H1 (cell line): Measurements from ENCODE around the gene C1GALT1C1L. TPM values are rescaled to one million over a fixed set of nuclear protein-coding genes. Genes with fewer than 3 reads are reported as not detected.
"Not testable (repeated sequence)": the region's sequence is repeated elsewhere in the genome, so short reads cannot be mapped to it uniquely, and the experiment has no call there.

ENCODE experiments used
- CTCF ChIA-PET: fragments of 300-600 bp; sonication (Branson Sonifier 250); formaldehyde crosslinking; loops from one replicate; lab custom pipeline; 2021; ENCODE audit not compliant: partially characterized antibody; lab: Charles Lee
- POLR2A ChIA-PET: fragments of 300-600 bp; sonication (Branson Sonifier 250); formaldehyde crosslinking; loops from one replicate; lab custom pipeline; 2021; ENCODE audit warnings: inconsistent platforms; ENCODE audit not compliant: partially characterized antibody; lab: Charles Lee
- DNase-seq, 2 experiments: peaks; one replicate each; pipeline versions ENCODE4 v3.0.0 to v3.0.0-alpha.2; 2010 to 2022; ENCODE audit warnings: low spot score in 2 of 2, low read depth in 1 of 2, mixed read lengths in 1 of 2
- FAIRE-seq: peaks from 2 replicates; lab custom pipeline; 2011; peaks lifted over from hg19 to GRCh38; lab: Jason Lieb, UNC
- H2AFZ ChIP-seq: 2 replicates; pipeline ENCODE4 v1.8.1; 2012; ENCODE audit warnings: low read length, inconsistent platforms
- H2AK5ac ChIP-seq: 2 replicates; pipeline ENCODE4 v1.6.1; 2013; ENCODE audit warnings: low read depth, low read length
- H2BK120ac ChIP-seq: replicated peaks from 2 replicates; pipeline ENCODE3; 2013; ENCODE audit warnings: low read depth, low read length, inconsistent platforms
- H2BK12ac ChIP-seq: 2 replicates; pipeline ENCODE4 v1.6.1; 2013; ENCODE audit warnings: low read depth, low read length
- H2BK15ac ChIP-seq: 2 replicates; pipeline ENCODE4 v1.6.1; 2013; ENCODE audit warnings: low read length
- H2BK20ac ChIP-seq: 2 replicates; pipeline ENCODE4 v1.6.1; 2013; ENCODE audit warnings: low read length
- H2BK5ac ChIP-seq: 2 replicates; pipeline ENCODE4 v1.6.1; 2013; ENCODE audit warnings: low read depth, low read length
- H3K14ac ChIP-seq: 2 replicates; pipeline ENCODE4 v1.6.1; 2013; ENCODE audit warnings: inconsistent platforms; ENCODE audit not compliant: insufficient read length
- H3K18ac ChIP-seq: 2 replicates; pipeline ENCODE4 v1.6.1; 2013; ENCODE audit warnings: low read length; ENCODE audit errors: extremely low read depth
- H3K23ac ChIP-seq: 2 replicates; pipeline ENCODE4 v1.6.1; 2013; ENCODE audit warnings: inconsistent platforms; ENCODE audit not compliant: insufficient read length
- H3K23me2 ChIP-seq: 2 replicates; pipeline ENCODE4 v1.6.1; 2013; ENCODE audit warnings: low read depth, low read length
- H3K27ac ChIP-seq: 2 replicates; pipeline ENCODE4 v1.6.1; 2011; ENCODE audit warnings: low read depth, low read length, inconsistent platforms
- H3K27me3 ChIP-seq, 4 experiments: replicated peaks in 1 of 4; 1 replicate in 1 of 4; 2 replicates in 3 of 4; pipeline versions ENCODE4 v1.6.1 to v1.8.1; 2011 to 2013; ENCODE audit warnings: low read length in 3 of 4, mild to moderate bottlenecking in 3 of 4, inconsistent platforms in 2 of 4, mixed read lengths in 2 of 4, moderate library complexity in 1 of 4; ENCODE audit not compliant: control insufficient read depth in 3 of 4, insufficient read depth in 3 of 4; ENCODE audit errors: extremely low read depth in 1 of 4
- H3K36me3 ChIP-seq, 4 experiments: 2 replicates each; pipeline versions ENCODE4 v1.6.1 to v1.8.1; 2011 to 2013; ENCODE audit warnings: mild to moderate bottlenecking in 4 of 4, low read length in 3 of 4, moderate library complexity in 2 of 4, control low read depth in 1 of 4, inconsistent platforms in 1 of 4; ENCODE audit not compliant: insufficient read depth in 4 of 4, control insufficient read depth in 2 of 4
- H3K4ac ChIP-seq: replicated peaks from 2 replicates; pipeline ENCODE3; 2013; ENCODE audit warnings: low read length, low read depth, mixed read lengths, inconsistent platforms; ENCODE audit not compliant: insufficient read length
- H3K4me1 ChIP-seq, 4 experiments: replicated peaks in 1 of 4; 1 replicate in 1 of 4; 2 replicates in 3 of 4; pipeline versions ENCODE4 v1.6.1 to v1.8.1; 2011 to 2013; ENCODE audit warnings: low read length in 3 of 4, inconsistent platforms in 2 of 4, mixed read lengths in 1 of 4; ENCODE audit not compliant: insufficient read depth in 4 of 4, control insufficient read depth in 3 of 4
- H3K4me2 ChIP-seq, 2 experiments: 2 replicates each; pipeline versions ENCODE4 v1.6.1 to v1.8.1; 2011 to 2013; ENCODE audit warnings: low read depth in 2 of 2, low read length in 2 of 2, control low read depth in 1 of 2, inconsistent platforms in 1 of 2, mild to moderate bottlenecking in 1 of 2; ENCODE audit not compliant: insufficient read depth in 1 of 2
- H3K4me3 ChIP-seq, 4 experiments: fragments of 200-600, 300-600 bp in 1 of 4; sonication (generic), shearing (Covaris generic), sonication (Bioruptor Twin) in 1 of 4; 2 replicates each; pipeline versions ENCODE4 v1.5.1 to v1.8.1; 2011 to 2016; ENCODE audit warnings: low read length in 4 of 4, low read depth in 3 of 4, control low read depth in 2 of 4, inconsistent platforms in 2 of 4, mild to moderate bottlenecking in 2 of 4, mixed read lengths in 1 of 4, moderate library complexity in 1 of 4; ENCODE audit not compliant: insufficient read depth in 2 of 4; ENCODE audit errors: extremely low read depth in 1 of 4
- H3K56ac ChIP-seq: replicated peaks from 2 replicates; pipeline ENCODE3; 2013; ENCODE audit warnings: low read depth, mild to moderate bottlenecking, mixed read lengths, low read length, inconsistent platforms; ENCODE audit not compliant: insufficient read length
- H3K79me1 ChIP-seq: 2 replicates; pipeline ENCODE4 v1.6.1; 2013; ENCODE audit warnings: low read depth, low read length, control low read depth
- H3K79me2 ChIP-seq, 2 experiments: 2 replicates each; pipeline versions ENCODE4 v1.6.1 to v1.8.1; 2012 to 2013; ENCODE audit warnings: low read length in 2 of 2, mild to moderate bottlenecking in 2 of 2, inconsistent platforms in 1 of 2; ENCODE audit not compliant: insufficient read depth in 2 of 2, control insufficient read depth in 1 of 2
- H3K9ac ChIP-seq, 4 experiments: replicated peaks in 1 of 4; 1 replicate in 1 of 4; 2 replicates in 3 of 4; pipeline versions ENCODE4 v1.6.1 to v1.8.1; 2011 to 2013; ENCODE audit warnings: low read depth in 3 of 4, low read length in 3 of 4, control low read depth in 2 of 4, mild to moderate bottlenecking in 2 of 4, moderate library complexity in 2 of 4, inconsistent platforms in 1 of 4; ENCODE audit errors: extremely low read depth in 1 of 4
- H3K9me3 ChIP-seq, 2 experiments: 2 replicates each; pipeline versions ENCODE4 v1.6.1 to v1.8.1; 2012 to 2013; ENCODE audit warnings: mild to moderate bottlenecking in 2 of 2, moderate library complexity in 2 of 2, control low read depth in 1 of 2, inconsistent platforms in 1 of 2, low read depth in 1 of 2, low read length in 1 of 2, mixed read lengths in 1 of 2; ENCODE audit not compliant: insufficient read depth in 2 of 2
- H4K20me1 ChIP-seq, 2 experiments: replicated peaks in 1 of 2; 2 replicates each; pipeline versions ENCODE3 to v1.8.1; 2011 to 2013; ENCODE audit warnings: inconsistent platforms in 2 of 2, low read length in 2 of 2, mild to moderate bottlenecking in 1 of 2; ENCODE audit not compliant: insufficient read depth in 2 of 2, control insufficient read depth in 1 of 2
- H4K5ac ChIP-seq: 2 replicates; pipeline ENCODE4 v1.6.1; 2013; ENCODE audit warnings: low read length, low read depth, mixed read lengths, inconsistent platforms; ENCODE audit not compliant: insufficient read length
- H4K8ac ChIP-seq: 2 replicates; pipeline ENCODE4 v1.8.0; 2013; ENCODE audit warnings: mild to moderate bottlenecking, moderate library complexity, low read length, inconsistent platforms; ENCODE audit not compliant: insufficient read depth; ENCODE audit errors: extremely low read depth
- H4K91ac ChIP-seq: replicated peaks from 2 replicates; pipeline ENCODE3; 2013; ENCODE audit warnings: low read length, mixed read lengths, inconsistent platforms; ENCODE audit not compliant: insufficient read length
- JUND ChIP-seq: IDR thresholded peaks from 2 replicates; pipeline ENCODE4 v1.6.1; 2011; ENCODE audit warnings: mild to moderate bottlenecking, improper control_type of control experiment, low read length
- POU5F1 ChIP-seq: IDR thresholded peaks from 2 replicates; pipeline ENCODE4 v1.6.1; 2011; ENCODE audit warnings: low read depth, mild to moderate bottlenecking, low read length, moderate library complexity
- TCF12 ChIP-seq: IDR thresholded peaks from 2 replicates; pipeline ENCODE4 v1.6.1; 2011; ENCODE audit warnings: low read depth, mild to moderate bottlenecking, low read length
- WGBS, 2 experiments: shearing (Covaris generic) in 1 of 2; methylation state at CpG; one replicate each; pipeline versions ENCODE4 v1.1.6 to v1.1.7; 2013 to 2015; ENCODE audit warnings: low lambda C conversion rate in 2 of 2, mixed read lengths in 2 of 2, inconsistent platforms in 1 of 2, low coverage in 1 of 2, missing lambda C conversion rate in 1 of 2; ENCODE audit not compliant: insufficient replicate concordance in 2 of 2, insufficient coverage in 1 of 2, insufficient read length in 1 of 2; ENCODE audit errors: extremely low coverage in 1 of 2, missing lambda C conversion rate in 1 of 2; 5-methylcytosine and 5-hydroxymethylcytosine counted together
- polyA plus RNA-seq, 7 experiments: library from polyadenylated mRNA; depleted of rRNA in 3 of 7; stranded (reverse) in 5 of 7; unstranded in 2 of 7; fragments of >200 nt in 5 of 7; fragments of 200-250 nt in 2 of 7; gene quantifications; 1 replicate in 5 of 7; 2 replicates in 1 of 7; 4 replicates in 1 of 7; pipeline versions ENCODE4 v1.2.1 to v1.2.3, GENCODE V29; 2011 to 2013; ENCODE audit warnings: missing spikeins in 2 of 7, mixed read lengths in 2 of 7
- total RNA-seq: library from RNA; stranded (reverse); fragmentation: NEBNext Ultra II Directional; extraction: Animal tissue kit (Norgen Biotek cat#: 25700); gene quantifications from 2 replicates; pipeline ENCODE4 v1.2.1, GENCODE V29; 2021

Gene C1GALT1C1L
- total and polyA plus RNA-seq, 2 of the 8 experiments (the other 6 are each of a cell fraction or from before 2014, with no cell fraction given): 0.12 TPM; not detected in 1

GRCh38 chr2:43699761-43700160, 23.5 kb upstream of the C1GALT1C1L start (continued):
- no peak for TF ChIP-seq JUND
- no peak for TF ChIP-seq TCF12
- TF ChIP-seq POU5F1: no peak

- H2BK120ac ChIP-seq: not testable (repeated sequence)
Measured at GRCh38 chr2:43698140-43698539, 21.9 kb upstream of the C1GALT1C1L start.

More at GRCh38 chr2:43698140-43698539, 21.9 kb upstream of the C1GALT1C1L start:
- not testable (repeated sequence) for H2BK15ac ChIP-seq, H3K9me3 ChIP-seq, H2AFZ ChIP-seq, H3K36me3 ChIP-seq, H3K14ac ChIP-seq, H4K20me1 ChIP-seq, H3K79me1 ChIP-seq, H3K4me2 ChIP-seq, H3K79me2 ChIP-seq, H3K23ac ChIP-seq, H2AK5ac ChIP-seq, H3K23me2 ChIP-seq, H2BK12ac ChIP-seq, H2BK20ac ChIP-seq, H4K5ac ChIP-seq, H3K27ac ChIP-seq, DNase-seq, FAIRE-seq, H3K27me3 ChIP-seq, H3K4me1 ChIP-seq, H3K9ac ChIP-seq, H4K8ac ChIP-seq, H2BK5ac ChIP-seq, H3K4me3 ChIP-seq, H3K4ac ChIP-seq, H4K91ac ChIP-seq, H3K56ac ChIP-seq, H3K18ac ChIP-seq
- CTCF ChIA-PET: interaction anchor here (1.0 to 1.1 kb wide), 2 partner anchors 17 to 75 kb away, joined by 3 to 4 read pairs; partner anchors contain the start of gene DYNC2LI1
- WGBS, 2 experiments: 89% methylated on average over 6 of the region's 6 CpGs; no CpG with 5 or more reads in 1 of the 2 experiments
- POLR2A ChIA-PET: interaction anchor here (0.5 kb wide), 1 partner anchor 131 kb away, joined by 3 read pairs; no protein-coding TSS in a partner anchor
